ENCODE measurements around the gene QPRT.

Gene QPRT

DNA sequence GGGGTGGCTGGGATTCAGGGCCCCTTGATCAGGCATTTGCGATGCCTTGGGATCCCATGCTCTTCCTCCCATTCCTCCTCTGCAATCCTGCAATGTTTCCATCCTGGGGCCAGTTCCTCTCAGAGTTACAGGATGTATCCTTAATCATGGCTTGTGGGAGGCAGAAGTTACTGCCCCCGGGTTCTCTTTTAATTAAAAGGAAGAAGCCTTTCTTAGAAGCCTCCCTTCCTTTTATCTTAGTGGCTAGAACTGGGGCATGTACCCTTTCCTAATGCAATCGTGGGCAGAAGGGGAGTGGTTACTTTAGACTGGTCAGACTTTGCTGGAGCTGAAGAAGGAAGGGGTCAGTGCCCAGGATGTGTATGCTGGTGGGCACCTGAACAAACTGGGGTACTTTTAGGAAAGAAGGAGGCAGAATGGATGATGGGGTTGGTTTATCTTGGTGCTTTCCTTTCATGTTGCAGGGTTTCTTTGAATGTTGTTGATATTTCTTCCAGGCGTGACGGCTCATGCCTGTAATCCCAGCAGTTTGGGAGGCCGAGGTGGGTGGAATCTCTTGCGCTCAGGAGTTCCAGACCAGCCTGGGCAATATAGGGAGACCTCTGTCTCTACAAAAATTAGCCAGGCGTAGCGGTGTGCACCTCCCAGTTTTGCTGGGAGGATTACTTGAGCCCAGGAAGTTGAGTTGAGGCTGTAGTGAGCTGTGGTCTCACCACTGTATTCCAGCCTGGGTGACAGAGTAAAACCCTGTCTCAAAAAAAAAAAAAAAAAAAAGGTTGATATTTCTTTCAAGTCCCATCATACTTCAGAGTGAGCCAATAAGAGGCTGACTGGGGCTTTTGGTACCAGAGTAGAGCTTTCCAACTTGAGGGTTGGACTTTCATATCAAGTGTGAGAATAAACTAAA, 29.1 kb upstream of the QPRT start:
- Histone ChIP-seq H3K79me2 (ENCODE audit: insufficient read depth, low read length) (no peaks in the 10 kb centered on the region), H3K4me3 (ENCODE audit: low read depth in 1 of 2, low read length in 2 of 2) (no peak overlapping the region), H3K27me3 (ENCODE audit: insufficient read depth, low read length, poor library complexity) (no peaks in the 10 kb centered on the region), H3K36me3 (ENCODE audit: insufficient read depth, low read length) (no peaks in the 10 kb centered on the region), H3K27ac (ENCODE audit: low read length) (no peak overlapping the region), H4K20me1 (ENCODE audit: insufficient read depth, low read length) (no peaks in the 10 kb centered on the region), H3K4me2 (ENCODE audit: insufficient read depth, low read length) (no peak overlapping the region), H3K9ac (ENCODE audit: low read depth, low read length) (no peak overlapping the region), H3K9me3 (ENCODE audit: insufficient read depth, low read length, severe bottlenecking) (no peaks in the 10 kb centered on the region), H2AFZ (ENCODE audit: low read depth, low read length) (no peak overlapping the region), H3K4me1 (ENCODE audit: insufficient read depth, low read length) (0 out of 2 replicates have a peak, but pooled peaks cover 2% of the 10 kb centered on the region)
- ATAC-seq (ENCODE audit: insufficient read depth, low read depth), result peak; percentile 62
- TF ChIP-seq EZH2 (IDR thresholded peaks at IDR 0.05; ENCODE audit: borderline replicate concordance, low read depth, low read length, severe bottlenecking), result no peak
- TF ChIP-seq, protein P1, sequence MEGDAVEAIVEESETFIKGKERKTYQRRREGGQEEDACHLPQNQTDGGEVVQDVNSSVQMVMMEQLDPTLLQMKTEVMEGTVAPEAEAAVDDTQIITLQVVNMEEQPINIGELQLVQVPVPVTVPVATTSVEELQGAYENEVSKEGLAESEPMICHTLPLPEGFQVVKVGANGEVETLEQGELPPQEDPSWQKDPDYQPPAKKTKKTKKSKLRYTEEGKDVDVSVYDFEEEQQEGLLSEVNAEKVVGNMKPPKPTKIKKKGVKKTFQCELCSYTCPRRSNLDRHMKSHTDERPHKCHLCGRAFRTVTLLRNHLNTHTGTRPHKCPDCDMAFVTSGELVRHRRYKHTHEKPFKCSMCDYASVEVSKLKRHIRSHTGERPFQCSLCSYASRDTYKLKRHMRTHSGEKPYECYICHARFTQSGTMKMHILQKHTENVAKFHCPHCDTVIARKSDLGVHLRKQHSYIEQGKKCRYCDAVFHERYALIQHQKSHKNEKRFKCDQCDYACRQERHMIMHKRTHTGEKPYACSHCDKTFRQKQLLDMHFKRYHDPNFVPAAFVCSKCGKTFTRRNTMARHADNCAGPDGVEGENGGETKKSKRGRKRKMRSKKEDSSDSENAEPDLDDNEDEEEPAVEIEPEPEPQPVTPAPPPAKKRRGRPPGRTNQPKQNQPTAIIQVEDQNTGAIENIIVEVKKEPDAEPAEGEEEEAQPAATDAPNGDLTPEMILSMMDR (IDR thresholded peaks at IDR 0.05; ENCODE audit: borderline replicate concordance, extremely low read depth, low read length, poor library complexity, severe bottlenecking), result no peak
- no peak for DNase-seq

DNA sequence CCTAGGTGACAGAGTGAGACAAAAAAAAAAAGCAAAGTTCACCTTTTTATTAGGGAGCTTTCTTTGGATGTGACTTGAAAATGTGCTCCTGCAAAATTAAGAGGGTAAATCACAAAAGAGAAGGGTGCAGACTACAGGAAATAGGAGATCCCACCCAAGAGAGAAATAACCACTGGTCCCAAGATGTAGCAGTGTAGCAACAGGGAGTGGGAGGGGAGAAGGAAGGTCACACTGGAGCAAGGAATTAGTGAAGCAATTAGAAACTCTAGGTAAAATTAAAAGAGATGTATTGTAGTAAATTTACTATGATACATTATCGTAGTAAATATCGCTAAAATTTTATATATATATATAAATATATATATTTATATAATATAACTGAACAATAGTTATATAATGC, 28.2 kb upstream of the QPRT start:
- Histone ChIP-seq H3K79me2 (ENCODE audit: insufficient read depth, low read length) (no peaks in the 10 kb centered on the region), H3K4me3 (ENCODE audit: low read depth in 1 of 2, low read length in 2 of 2) (no peak overlapping the region), H3K9me3 (ENCODE audit: insufficient read depth, low read length, severe bottlenecking) (no peaks in the 10 kb centered on the region), H3K27me3 (ENCODE audit: insufficient read depth, low read length, poor library complexity) (no peaks in the 10 kb centered on the region), H3K36me3 (ENCODE audit: insufficient read depth, low read length) (no peaks in the 10 kb centered on the region), H2AFZ (ENCODE audit: low read depth, low read length) (no peak overlapping the region), H3K4me1 (ENCODE audit: insufficient read depth, low read length) (0 out of 2 replicates have a peak, but pooled peaks cover 2% of the 10 kb centered on the region), H4K20me1 (ENCODE audit: insufficient read depth, low read length) (no peaks in the 10 kb centered on the region), H3K9ac (ENCODE audit: low read depth, low read length) (no peak overlapping the region), H3K27ac (ENCODE audit: low read length) (no peak overlapping the region), H3K4me2 (ENCODE audit: insufficient read depth, low read length) (no peak overlapping the region)
- DNase-seq (no peak), ATAC-seq (ENCODE audit: insufficient read depth, low read depth) (no peak)
- no peak for TF ChIP-seq EZH2 (IDR thresholded peaks at IDR 0.05; ENCODE audit: borderline replicate concordance, low read depth, low read length, severe bottlenecking)
- TF ChIP-seq, protein P1 (IDR thresholded peaks at IDR 0.05; ENCODE audit: borderline replicate concordance, extremely low read depth, low read length, poor library complexity, severe bottlenecking), result no peak

DNA sequence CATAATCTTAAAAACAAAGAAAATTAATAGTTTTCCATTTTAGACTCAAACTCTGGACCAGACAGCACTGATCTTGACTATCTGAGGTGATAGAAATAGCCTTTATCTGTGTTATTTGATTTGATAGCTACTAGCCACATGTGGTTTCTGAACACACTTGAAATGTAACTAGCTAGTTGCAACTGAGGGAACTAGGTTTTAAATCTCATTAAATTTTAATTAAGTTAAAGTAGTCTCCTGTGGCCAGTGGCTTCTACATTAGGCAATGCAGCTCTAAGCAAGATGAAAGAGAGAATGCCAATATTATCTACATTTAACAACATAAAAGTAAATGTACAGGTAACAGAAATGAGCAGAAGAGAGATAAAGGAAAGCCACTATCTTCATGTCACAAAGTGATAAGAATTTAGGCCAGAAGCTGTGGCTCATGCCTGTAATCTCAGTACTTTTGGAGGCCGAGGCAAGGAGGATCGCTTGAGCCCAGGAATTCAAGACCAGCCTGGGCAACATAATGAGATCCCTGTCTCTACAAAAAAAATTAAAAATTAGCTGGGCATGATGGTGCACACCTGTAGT, 27.1 kb upstream of the QPRT start:
- TF ChIP-seq, protein P1 (IDR thresholded peaks at IDR 0.05; ENCODE audit: borderline replicate concordance, extremely low read depth, low read length, poor library complexity, severe bottlenecking), result no peak
- TF ChIP-seq EZH2 (IDR thresholded peaks at IDR 0.05; ENCODE audit: borderline replicate concordance, low read depth, low read length, severe bottlenecking), result no peak
- Histone ChIP-seq H3K4me3 (ENCODE audit: low read depth in 1 of 2, low read length in 2 of 2) (no peak overlapping the region), H3K36me3 (ENCODE audit: insufficient read depth, low read length) (no peaks in the 10 kb centered on the region), H3K9me3 (ENCODE audit: insufficient read depth, low read length, severe bottlenecking) (no peaks in the 10 kb centered on the region), H4K20me1 (ENCODE audit: insufficient read depth, low read length) (no peaks in the 10 kb centered on the region), H3K4me2 (ENCODE audit: insufficient read depth, low read length) (no peak overlapping the region), H2AFZ (ENCODE audit: low read depth, low read length) (no peak overlapping the region), H3K9ac (ENCODE audit: low read depth, low read length) (no peak overlapping the region), H3K27ac (ENCODE audit: low read length) (no peak overlapping the region), H3K79me2 (ENCODE audit: insufficient read depth, low read length) (no peaks in the 10 kb centered on the region), H3K27me3 (ENCODE audit: insufficient read depth, low read length, poor library complexity) (no peaks in the 10 kb centered on the region), H3K4me1 (ENCODE audit: insufficient read depth, low read length) (0 out of 2 replicates have a peak, but pooled peaks cover 2% of the 10 kb centered on the region)
- ATAC-seq (ENCODE audit: insufficient read depth, low read depth) (no peak), DNase-seq (no peak)

Measured in DND-41 (cell line).